HG03066 (cell line): Measurements from ENCODE around the gene C2CD2.

Experiments
- ATAC-seq: cut with Tn5 transposase; IDR thresholded peaks from one replicate; pipeline ENCODE4 v1.9.1; 2021; ENCODE audit warnings: low read depth; ENCODE audit not compliant: unreplicated experiment

The C2CD2 gene

GRCh38 chr21:41871293-41872030, 82.4 kb downstream of the C2CD2 start:
- no peak for ATAC-seq

GRCh38 chr21:41869771-41870170, 84.0 kb downstream of the C2CD2 start:
- ATAC-seq, result no peak

- peak; percentile 47 for ATAC-seq
Measured at GRCh38 chr21:41868062-41868710, 85.6 kb downstream of the C2CD2 start.

- ATAC-seq, result no peak
Measured at GRCh38 chr21:41867313-41867712, 86.5 kb downstream of the C2CD2 start.

GRCh38 chr21:41866274-41866809, 87.5 kb downstream of the C2CD2 start:
- no peak for ATAC-seq

GRCh38 chr21:41865002-41865777, 88.6 kb downstream of the C2CD2 start:
- peak; percentile 48 for ATAC-seq

GRCh38 chr21:41864311-41865001, 89.4 kb downstream of the C2CD2 start:
- ATAC-seq, result no peak

GRCh38 chr21:41863439-41863740, 90.4 kb downstream of the C2CD2 start:
- no peak for ATAC-seq

GRCh38 chr21:41861987-41862386, 91.8 kb downstream of the C2CD2 start:
- ATAC-seq, result no peak

- ATAC-seq, result no peak
Measured at GRCh38 chr21:41861255-41861654, 92.6 kb downstream of the C2CD2 start.

- no peak for ATAC-seq
Measured at GRCh38 chr21:41859297-41859980, 94.4 kb downstream of the C2CD2 start.

- no peak for ATAC-seq
Measured at GRCh38 chr21:41858466-41859296, 95.1 kb downstream of the C2CD2 start.

GRCh38 chr21:41857771-41858300, 96.0 kb downstream of the C2CD2 start:
- no peak for ATAC-seq

GRCh38 chr21:41856572-41856971, 97.2 kb downstream of the C2CD2 start:
- no peak for ATAC-seq

GRCh38 chr21:41854426-41854995, 99.3 kb downstream of the C2CD2 start:
- ATAC-seq, result no peak

GRCh38 chr21:41852929-41853320, 100.9 kb downstream of the C2CD2 start:
- ATAC-seq, result no peak

- no peak for ATAC-seq
Measured at GRCh38 chr21:41852151-41852928, 101.5 kb downstream of the C2CD2 start.
